Duodenal mucosa (tissue), 2 donors: Measurements from ENCODE around the gene PJA2.

ENCODE experiments used
- H3K27ac ChIP-seq: one replicate; pipeline ENCODE4 v1.7.0; 2013; ENCODE audit warnings: low read depth, low read length
- H3K27me3 ChIP-seq, 2 donors: one replicate each; pipeline ENCODE4 v1.7.0; 2013; ENCODE audit warnings: low read length in 2 of 2, control low read depth in 1 of 2; ENCODE audit not compliant: insufficient read depth in 2 of 2, control insufficient read depth in 1 of 2
- H3K36me3 ChIP-seq, 2 donors: one replicate each; pipeline ENCODE4 v1.7.0; 2013; ENCODE audit warnings: low read length in 2 of 2, control low read depth in 1 of 2; ENCODE audit not compliant: insufficient read depth in 2 of 2, control insufficient read depth in 1 of 2
- H3K4me1 ChIP-seq, 2 donors: one replicate each; pipeline ENCODE4 v1.7.0; 2013; ENCODE audit warnings: low read length in 2 of 2, control low read depth in 1 of 2; ENCODE audit not compliant: insufficient read depth in 2 of 2, control insufficient read depth in 1 of 2
- H3K4me3 ChIP-seq, 2 donors: one replicate each; pipeline ENCODE4 v1.7.0; 2013; ENCODE audit warnings: low read length in 2 of 2, low read depth in 1 of 2
- H3K9ac ChIP-seq, 2 donors: one replicate each; pipeline ENCODE4 v1.7.0; 2013; ENCODE audit warnings: low read length in 2 of 2, low read depth in 1 of 2
- H3K9me3 ChIP-seq, 2 donors: one replicate each; pipeline ENCODE4 v1.7.0; 2013; ENCODE audit warnings: low read length in 2 of 2, control low read depth in 1 of 2; ENCODE audit not compliant: control insufficient read depth in 1 of 2

Gene PJA2

GRCh38 chr5:109328626-109329025 lies 81.1 kb downstream of the PJA2 start:
- H3K4me3 ChIP-seq, result no peak overlapping the region
- no peaks in the 10 kb centered on the region for H3K4me1 ChIP-seq
- no peak overlapping the region for H3K27ac ChIP-seq
- H3K36me3 ChIP-seq, result peaks cover 0 to 7% of the 10 kb centered on the region in 2 donors
- no peak overlapping the region for H3K9ac ChIP-seq
- H3K9me3 ChIP-seq, result no peaks in the 10 kb centered on the region
- no peaks in the 10 kb centered on the region for H3K27me3 ChIP-seq

- no peak overlapping the region for H3K27ac ChIP-seq
- no peaks in the 10 kb centered on the region for H3K36me3 ChIP-seq
- no peaks in the 10 kb centered on the region for H3K9me3 ChIP-seq
- no peak overlapping the region for H3K4me3 ChIP-seq
- no peak overlapping the region for H3K9ac ChIP-seq
- no peaks in the 10 kb centered on the region for H3K27me3 ChIP-seq
- H3K4me1 ChIP-seq, result no peaks in the 10 kb centered on the region
Observed at GRCh38 chr5:109327570-109327969, 82.2 kb downstream of the PJA2 start.

- no peak overlapping the region for H3K4me3 ChIP-seq
- no peaks in the 10 kb centered on the region for H3K9me3 ChIP-seq
- no peak overlapping the region for H3K9ac ChIP-seq
- H3K36me3 ChIP-seq, result no peaks in the 10 kb centered on the region
- H3K4me1 ChIP-seq, result no peaks in the 10 kb centered on the region
- H3K27me3 ChIP-seq, result no peaks in the 10 kb centered on the region
- no peak overlapping the region for H3K27ac ChIP-seq
Observed at GRCh38 chr5:109326919-109327318, 82.9 kb downstream of the PJA2 start.

- H3K4me3 ChIP-seq, result no peak overlapping the region
- no peak overlapping the region for H3K27ac ChIP-seq
- no peaks in the 10 kb centered on the region for H3K36me3 ChIP-seq
- no peaks in the 10 kb centered on the region for H3K9me3 ChIP-seq
- H3K4me1 ChIP-seq, result no peaks in the 10 kb centered on the region
- H3K27me3 ChIP-seq, result no peaks in the 10 kb centered on the region
- no peak overlapping the region for H3K9ac ChIP-seq
Observed at GRCh38 chr5:109325456-109325855, 84.3 kb downstream of the PJA2 start.

- H3K9ac ChIP-seq, result no peak overlapping the region
- no peaks in the 10 kb centered on the region for H3K27me3 ChIP-seq
- H3K4me3 ChIP-seq, result no peak overlapping the region
- H3K27ac ChIP-seq, result no peak overlapping the region
- no peaks in the 10 kb centered on the region for H3K4me1 ChIP-seq
- H3K9me3 ChIP-seq, result no peaks in the 10 kb centered on the region
- H3K36me3 ChIP-seq, result no peaks in the 10 kb centered on the region
Observed at GRCh38 chr5:109324931-109325330, 84.8 kb downstream of the PJA2 start.

- Histone ChIP-seq H3K4me1 (no peaks in the 10 kb centered on the region), H3K27ac (no peak overlapping the region), H3K4me3 (no peak overlapping the region), H3K27me3 (no peaks in the 10 kb centered on the region), H3K36me3 (no peaks in the 10 kb centered on the region), H3K9me3 (no peaks in the 10 kb centered on the region), H3K9ac (no peak overlapping the region)
Observed at GRCh38 chr5:109324351-109324750, 85.4 kb downstream of the PJA2 start.

GRCh38 chr5:109322694-109323093 lies 87.1 kb downstream of the PJA2 start:
- Histone ChIP-seq H3K4me3 (no peak overlapping the region), H3K4me1 (no peaks in the 10 kb centered on the region), H3K36me3 (no peaks in the 10 kb centered on the region), H3K9ac (no peak overlapping the region), H3K27ac (no peak overlapping the region), H3K9me3 (no peaks in the 10 kb centered on the region), H3K27me3 (no peaks in the 10 kb centered on the region)

GRCh38 chr5:109319351-109319750 lies 90.4 kb downstream of the PJA2 start:
- Histone ChIP-seq H3K27ac (no peak overlapping the region), H3K4me1 (no peaks in the 10 kb centered on the region), H3K27me3 (no peaks in the 10 kb centered on the region), H3K9me3 (no peaks in the 10 kb centered on the region), H3K9ac (no peak overlapping the region), H3K4me3 (no peak overlapping the region), H3K36me3 (no peaks in the 10 kb centered on the region)

- Histone ChIP-seq H3K36me3 (no peaks in the 10 kb centered on the region), H3K9ac (no peak overlapping the region), H3K4me1 (no peaks in the 10 kb centered on the region), H3K4me3 (no peak overlapping the region), H3K27ac (no peak overlapping the region), H3K9me3 (no peaks in the 10 kb centered on the region), H3K27me3 (no peaks in the 10 kb centered on the region)
Observed at GRCh38 chr5:109318455-109319108, 91.2 kb downstream of the PJA2 start.

- Histone ChIP-seq H3K9ac (no peak overlapping the region), H3K4me3 (no peak overlapping the region), H3K27ac (no peak overlapping the region), H3K27me3 (no peaks in the 10 kb centered on the region), H3K9me3 (no peaks in the 10 kb centered on the region), H3K36me3 (no peaks in the 10 kb centered on the region), H3K4me1 (peaks cover 0 to 4% of the 10 kb centered on the region in 2 donors)
Observed at GRCh38 chr5:109316634-109317033, 93.1 kb downstream of the PJA2 start.

- Histone ChIP-seq H3K27ac (no peak overlapping the region), H3K9me3 (no peaks in the 10 kb centered on the region), H3K4me1 (peaks cover 0 to 4% of the 10 kb centered on the region in 2 donors), H3K9ac (no peak overlapping the region), H3K36me3 (no peaks in the 10 kb centered on the region), H3K4me3 (no peak overlapping the region), H3K27me3 (no peaks in the 10 kb centered on the region)
Observed at GRCh38 chr5:109315245-109315644, 94.5 kb downstream of the PJA2 start.
